Mammary epithelial cell (primary cell): ENCODE data around the gene SYTL1.

ENCODE experiments used
- CTCF ChIP-seq, 2 donors: IDR thresholded peaks in 1 of 2; conservative IDR thresholded peaks in 1 of 2; 2 replicates each; pipeline ENCODE4 v1.5.1; 2011 to 2012; ENCODE audit warnings: inconsistent platforms in 2 of 2, low read length in 2 of 2, mild to moderate bottlenecking in 2 of 2, control low read depth in 1 of 2, low read depth in 1 of 2; ENCODE audit not compliant: insufficient read depth in 1 of 2; ENCODE audit errors: extremely low read depth in 1 of 2
- EZH2 ChIP-seq: IDR thresholded peaks from 2 replicates; pipeline ENCODE4 v1.6.1; 2012; ENCODE audit warnings: low read length, inconsistent platforms, borderline replicate concordance

- no peak for TF ChIP-seq CTCF (conservative IDR thresholded peaks at IDR 0.05 in 1 of 2, IDR thresholded peaks at IDR 0.05 in 1 of 2; ENCODE audit: extremely low read depth in 1 of 2, insufficient read depth in 1 of 2, low read depth in 1 of 2, low read length in 2 of 2)
- no peak for TF ChIP-seq EZH2
These were observed 34.7 kb upstream of the SYTL1 start for GRCh38 chr1:27306892-27307761.
